Right atrium auricular region (tissue), 2 donors: ENCODE results near the gene GPX3. TPM values are rescaled to one million over a fixed set of nuclear protein-coding genes. Genes with fewer than 3 reads are reported as not detected.

ENCODE experiments used
- DNase-seq: peaks from one replicate; pipeline ENCODE4 v3.0.0-alpha.2; 2019; ENCODE audit warnings: low spot score
- H3K27ac ChIP-seq, 2 donors: fragments of 200-600 bp; sonication (generic); 1 replicate in 1 of 2; 2 replicates in 1 of 2; pipeline ENCODE4 v1.5.1; 2016 to 2019
- H3K27me3 ChIP-seq, 2 donors: fragments of 200-600 bp; sonication (generic); one replicate each; pipeline versions ENCODE4 v1.5.1 to v1.6.0; 2017 to 2019
- H3K36me3 ChIP-seq: fragments of 200-600 bp; sonication (generic); one replicate; pipeline ENCODE4 v1.5.1; 2016
- H3K4me1 ChIP-seq, 2 donors: fragments of 200-600 bp; sonication (generic); one replicate each; pipeline versions ENCODE4 v1.5.1 to v1.6.0; 2017 to 2019
- H3K4me3 ChIP-seq, 2 donors: fragments of 200-600 bp; sonication (generic); 1 replicate in 1 of 2; 2 replicates in 1 of 2; pipeline ENCODE4 v1.5.1; 2017 to 2019; ENCODE audit warnings: mild to moderate bottlenecking in 1 of 2, moderate library complexity in 1 of 2
- H3K9me3 ChIP-seq, 2 donors: fragments of 200-600 bp; sonication (generic); one replicate each; pipeline ENCODE4 v1.5.1; 2019
- total RNA-seq, 2 donors: library from RNA; depleted of rRNA; stranded (reverse); fragments of >200 nt; gene quantifications; one replicate each; pipeline ENCODE4 v1.1.0, GENCODE V29; 2016
- TF ChIP-seq, protein P1 (sequence below), 2 donors: fragments of 200-600 bp; sonication (generic); IDR thresholded peaks; one replicate each; pipeline ENCODE4 v1.5.1; 2019; ENCODE audit warnings: antibody characterized with exemption in 2 of 2

Gene GPX3
- total RNA-seq, 2 donors from 2014 or later = 2,222 to 2,480 TPM

DNA sequence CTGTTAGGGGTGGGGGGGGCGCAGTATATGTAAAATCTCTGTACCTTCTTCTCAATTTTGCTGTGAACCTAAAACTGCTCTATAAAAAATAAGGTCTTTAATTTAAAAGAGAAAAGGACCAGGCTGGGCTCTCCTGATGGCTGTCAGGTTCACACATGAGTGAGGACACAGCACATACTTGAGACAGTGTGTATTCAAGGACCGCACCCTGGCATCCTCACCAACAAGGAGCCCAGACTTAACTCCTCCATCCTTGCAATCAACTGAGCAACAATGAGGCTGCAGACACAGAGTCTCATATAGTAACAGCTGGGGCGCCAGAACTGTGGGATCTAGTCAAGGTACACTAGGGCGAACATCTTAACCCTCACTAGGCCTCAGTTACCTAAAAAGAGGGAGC lies 50.6 kb downstream of the GPX3 start:
- TF ChIP-seq, protein P1, sequence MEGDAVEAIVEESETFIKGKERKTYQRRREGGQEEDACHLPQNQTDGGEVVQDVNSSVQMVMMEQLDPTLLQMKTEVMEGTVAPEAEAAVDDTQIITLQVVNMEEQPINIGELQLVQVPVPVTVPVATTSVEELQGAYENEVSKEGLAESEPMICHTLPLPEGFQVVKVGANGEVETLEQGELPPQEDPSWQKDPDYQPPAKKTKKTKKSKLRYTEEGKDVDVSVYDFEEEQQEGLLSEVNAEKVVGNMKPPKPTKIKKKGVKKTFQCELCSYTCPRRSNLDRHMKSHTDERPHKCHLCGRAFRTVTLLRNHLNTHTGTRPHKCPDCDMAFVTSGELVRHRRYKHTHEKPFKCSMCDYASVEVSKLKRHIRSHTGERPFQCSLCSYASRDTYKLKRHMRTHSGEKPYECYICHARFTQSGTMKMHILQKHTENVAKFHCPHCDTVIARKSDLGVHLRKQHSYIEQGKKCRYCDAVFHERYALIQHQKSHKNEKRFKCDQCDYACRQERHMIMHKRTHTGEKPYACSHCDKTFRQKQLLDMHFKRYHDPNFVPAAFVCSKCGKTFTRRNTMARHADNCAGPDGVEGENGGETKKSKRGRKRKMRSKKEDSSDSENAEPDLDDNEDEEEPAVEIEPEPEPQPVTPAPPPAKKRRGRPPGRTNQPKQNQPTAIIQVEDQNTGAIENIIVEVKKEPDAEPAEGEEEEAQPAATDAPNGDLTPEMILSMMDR (IDR thresholded peaks at IDR 0.05) = no peak
- Histone ChIP-seq H3K4me1 (peaks cover 0 to 57% of the 10 kb centered on the region in 2 donors), H3K36me3 (no peaks in the 10 kb centered on the region)

DNA sequence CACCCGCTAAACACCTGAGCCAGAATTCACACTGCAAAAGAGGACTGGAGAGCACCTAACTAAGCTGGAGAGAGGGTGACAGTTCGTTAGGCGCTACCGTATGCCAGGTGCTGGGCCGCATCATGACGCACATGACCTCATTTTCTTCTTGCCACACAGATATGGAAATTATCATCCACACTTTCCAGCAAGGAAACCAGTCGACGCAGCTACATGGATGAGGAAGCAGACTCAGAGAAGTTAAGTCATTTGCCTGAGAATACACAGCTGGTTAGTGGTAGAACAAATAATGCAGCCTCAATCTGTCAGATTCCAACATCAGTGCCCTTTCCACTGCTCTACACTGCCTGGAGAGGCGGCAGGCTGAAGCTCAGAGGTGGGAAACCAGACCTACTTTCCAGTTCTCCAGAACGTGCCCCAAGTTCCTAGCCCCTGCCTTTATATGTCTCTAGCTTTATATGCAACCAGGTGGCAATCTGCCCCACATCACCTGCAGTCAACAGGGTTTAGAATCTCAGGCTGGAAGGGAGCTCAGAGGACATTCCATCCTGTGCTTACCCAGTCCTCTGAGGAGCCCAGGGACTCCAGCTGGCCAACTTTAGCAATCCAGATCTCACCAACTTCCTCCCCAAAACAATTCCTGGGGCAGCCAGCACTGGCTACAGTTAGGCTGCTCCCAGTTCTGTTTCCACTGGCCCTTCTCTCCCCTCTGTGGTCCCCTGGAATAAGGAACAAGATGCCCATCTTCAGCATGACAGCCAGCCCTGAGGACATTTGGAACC lies 51.6 kb downstream of the GPX3 start:
- peaks cover under 1% of the 10 kb centered on the region for H3K36me3 ChIP-seq
- TF ChIP-seq, protein P1 (IDR thresholded peaks at IDR 0.05) = no peak
- H3K27me3 ChIP-seq = no peaks in the 10 kb centered on the region
- no peaks in the 10 kb centered on the region for H3K9me3 ChIP-seq
- H3K27ac ChIP-seq = no peak overlapping the region
- no peak for DNase-seq
- peaks cover 0 to 49% of the 10 kb centered on the region in 2 donors for H3K4me1 ChIP-seq
- H3K4me3 ChIP-seq = no peak overlapping the region

More for the DNA sequence above, 50.6 kb downstream of the GPX3 start:
- Histone ChIP-seq H3K9me3 (no peaks in the 10 kb centered on the region), H3K27ac (no peak overlapping the region), H3K27me3 (no peaks in the 10 kb centered on the region), H3K4me3 (no peak overlapping the region)
- DNase-seq = no peak

DNA sequence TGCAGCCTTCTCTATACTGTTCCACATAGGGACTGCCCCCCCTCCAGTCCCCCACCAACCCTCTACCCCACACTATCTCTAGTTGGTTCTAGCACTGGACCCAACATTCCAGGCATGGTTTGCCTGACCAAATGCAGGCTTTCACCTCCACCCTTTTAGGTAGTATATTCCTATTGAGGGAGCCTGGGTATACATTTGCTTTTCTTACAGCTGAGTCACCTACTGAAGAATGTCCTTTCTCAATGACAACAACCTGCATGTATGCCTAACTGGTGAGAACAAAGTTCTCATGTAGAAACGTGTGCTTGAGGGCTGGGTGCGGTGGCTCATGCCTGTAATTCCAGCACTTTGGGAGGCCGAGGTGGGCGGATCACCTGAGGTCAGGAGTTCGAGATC lies 52.2 kb downstream of the GPX3 start:
- TF ChIP-seq, protein P1 (IDR thresholded peaks at IDR 0.05) = no peak
- Histone ChIP-seq H3K27ac (no peak overlapping the region), H3K9me3 (no peaks in the 10 kb centered on the region), H3K36me3 (peaks cover 5% of the 10 kb centered on the region), H3K4me1 (peaks cover 0 to 44% of the 10 kb centered on the region in 2 donors), H3K27me3 (no peaks in the 10 kb centered on the region), H3K4me3 (no peak overlapping the region)
- DNase-seq = no peak

DNA sequence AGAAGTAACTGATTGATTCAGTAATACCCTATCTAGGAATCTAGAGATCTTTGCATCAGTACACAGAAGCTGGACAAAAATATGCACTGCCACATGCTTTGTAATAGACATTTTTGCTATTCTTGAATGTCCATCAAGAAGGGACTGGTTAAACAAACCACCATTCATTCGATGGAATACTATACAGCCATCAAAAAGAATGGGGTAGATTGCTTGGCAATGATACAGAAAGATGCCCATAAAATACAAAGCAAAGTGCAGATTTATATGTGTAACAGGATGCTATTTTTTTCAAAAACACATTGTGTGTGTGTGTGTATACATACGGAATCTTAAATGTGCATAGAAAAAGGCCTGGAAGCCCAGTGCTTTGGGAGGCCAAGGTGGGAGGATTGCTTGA lies 52.9 kb downstream of the GPX3 start:
- Histone ChIP-seq H3K36me3 (peaks cover 5% of the 10 kb centered on the region), H3K4me3 (no peak overlapping the region), H3K4me1 (peaks cover 0 to 43% of the 10 kb centered on the region in 2 donors), H3K27ac (no peak overlapping the region), H3K9me3 (no peaks in the 10 kb centered on the region), H3K27me3 (no peaks in the 10 kb centered on the region)
- DNase-seq = no peak
- TF ChIP-seq, protein P1 (IDR thresholded peaks at IDR 0.05) = no peak

DNA sequence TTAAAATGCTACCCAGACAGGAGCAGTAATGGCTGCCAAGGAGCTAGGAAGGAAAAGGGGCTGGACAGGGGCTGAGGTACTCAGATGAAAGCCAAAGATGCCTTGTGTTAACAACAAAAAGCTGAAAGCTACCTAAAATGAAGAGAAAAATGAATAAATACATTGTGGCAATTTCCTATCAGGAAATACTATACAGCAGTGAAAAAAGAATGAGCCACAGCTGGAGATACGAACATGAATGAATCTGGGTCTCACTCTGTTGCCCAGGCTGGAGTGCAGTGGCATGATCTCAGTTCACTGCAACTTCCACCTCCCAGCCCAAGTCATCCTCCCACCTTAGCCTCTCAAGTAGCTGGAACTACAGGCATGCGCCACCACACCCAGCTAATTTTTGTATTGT lies 54.2 kb downstream of the GPX3 start:
- Histone ChIP-seq H3K27ac (no peak overlapping the region), H3K27me3 (no peaks in the 10 kb centered on the region), H3K4me3 (no peak overlapping the region), H3K36me3 (peaks cover 5% of the 10 kb centered on the region), H3K9me3 (no peaks in the 10 kb centered on the region), H3K4me1 (peaks cover 0 to 43% of the 10 kb centered on the region in 2 donors)
- no peak for DNase-seq
- TF ChIP-seq, protein P1 (IDR thresholded peaks at IDR 0.05) = no peak
